DMS53 treated with DMSO at 0.1 percent for 48 hours (cell line): ENCODE measurements around the gene SETD5.

ENCODE experiments used
- DNase-seq: peaks from one replicate; lab custom pipeline; 2025; ENCODE audit not compliant: unreplicated experiment; lab: John Stamatoyannopoulos, UW

The SETD5 gene

DNA sequence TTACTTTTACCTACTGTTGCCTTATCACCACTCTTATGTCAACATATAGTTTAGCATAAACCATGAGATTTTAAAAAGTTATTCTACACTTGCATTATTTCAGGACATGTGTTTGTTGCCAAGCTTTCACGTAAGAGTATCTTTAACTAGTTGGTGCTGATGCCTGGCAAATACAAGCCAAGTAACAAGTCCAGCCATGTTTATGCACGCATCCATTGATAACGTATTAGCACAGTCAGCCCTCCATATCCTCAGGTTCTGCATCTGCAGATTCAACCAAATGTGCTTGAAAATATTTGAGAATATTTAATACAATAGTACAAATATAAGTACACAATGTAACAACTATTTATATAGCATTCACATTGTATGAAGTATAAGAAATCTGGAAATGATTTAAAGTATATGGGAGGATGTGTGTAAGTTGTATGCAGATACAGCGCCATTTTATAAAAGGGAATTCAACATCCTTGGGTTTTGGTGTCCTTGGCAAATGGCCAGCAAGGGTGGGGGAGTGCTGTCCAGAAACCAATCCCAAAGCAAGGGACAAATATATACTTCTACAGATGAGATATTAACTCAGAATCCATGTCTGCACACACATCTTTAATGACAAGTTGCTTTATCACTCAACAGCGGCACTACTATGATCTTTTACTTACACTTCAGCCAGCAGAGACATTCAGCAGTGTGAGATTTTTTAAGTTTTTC lies 8.7 kb upstream of the SETD5 start:
- no peak for DNase-seq

DNA sequence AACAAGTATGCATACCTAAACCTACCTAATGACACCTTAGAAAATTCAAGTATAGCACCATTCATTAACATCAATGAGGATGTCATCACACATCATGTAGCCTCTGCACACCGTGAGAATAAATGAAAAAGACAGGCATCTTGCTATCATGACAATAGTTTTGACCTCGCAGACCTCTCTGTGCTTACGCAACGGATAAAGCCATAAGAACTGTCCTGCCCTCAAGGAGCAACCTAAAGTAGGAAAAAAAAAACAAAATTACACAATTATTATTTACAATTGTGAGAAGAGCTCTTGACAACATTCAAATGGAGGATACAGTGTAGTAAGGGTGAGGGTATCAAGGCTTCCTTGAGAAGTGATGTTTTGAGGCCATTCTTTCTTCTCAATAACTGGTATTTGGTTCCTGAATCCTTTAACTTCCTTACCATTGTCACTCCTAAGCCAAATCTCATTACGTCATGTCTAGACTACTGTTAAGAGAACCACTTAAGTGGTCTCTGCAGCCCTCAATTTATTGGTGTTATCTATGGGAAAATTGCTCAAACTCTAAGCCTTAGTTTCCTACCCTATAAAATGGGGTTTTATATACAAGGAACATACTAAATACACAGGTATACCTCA lies 7.0 kb upstream of the SETD5 start:
- no peak for DNase-seq

DNA sequence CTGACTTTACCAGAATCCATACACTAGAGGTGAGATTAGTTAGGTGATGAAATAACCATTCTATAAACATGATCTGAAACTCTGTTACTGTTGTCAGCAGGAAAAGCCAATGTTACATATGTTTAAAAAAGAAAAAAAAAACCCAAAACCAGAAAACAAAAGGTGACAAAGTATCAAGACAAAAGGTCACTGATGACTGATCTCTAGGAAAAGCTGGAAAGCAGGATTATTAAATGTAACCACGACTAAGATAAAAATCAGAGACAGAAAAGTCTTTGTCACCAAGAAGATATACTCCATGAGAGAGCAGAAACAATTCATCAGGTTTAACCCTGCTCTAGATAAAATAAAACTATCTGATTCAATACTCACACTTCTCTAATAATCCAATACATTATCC lies 5.4 kb upstream of the SETD5 start:
- no peak for DNase-seq

DNA sequence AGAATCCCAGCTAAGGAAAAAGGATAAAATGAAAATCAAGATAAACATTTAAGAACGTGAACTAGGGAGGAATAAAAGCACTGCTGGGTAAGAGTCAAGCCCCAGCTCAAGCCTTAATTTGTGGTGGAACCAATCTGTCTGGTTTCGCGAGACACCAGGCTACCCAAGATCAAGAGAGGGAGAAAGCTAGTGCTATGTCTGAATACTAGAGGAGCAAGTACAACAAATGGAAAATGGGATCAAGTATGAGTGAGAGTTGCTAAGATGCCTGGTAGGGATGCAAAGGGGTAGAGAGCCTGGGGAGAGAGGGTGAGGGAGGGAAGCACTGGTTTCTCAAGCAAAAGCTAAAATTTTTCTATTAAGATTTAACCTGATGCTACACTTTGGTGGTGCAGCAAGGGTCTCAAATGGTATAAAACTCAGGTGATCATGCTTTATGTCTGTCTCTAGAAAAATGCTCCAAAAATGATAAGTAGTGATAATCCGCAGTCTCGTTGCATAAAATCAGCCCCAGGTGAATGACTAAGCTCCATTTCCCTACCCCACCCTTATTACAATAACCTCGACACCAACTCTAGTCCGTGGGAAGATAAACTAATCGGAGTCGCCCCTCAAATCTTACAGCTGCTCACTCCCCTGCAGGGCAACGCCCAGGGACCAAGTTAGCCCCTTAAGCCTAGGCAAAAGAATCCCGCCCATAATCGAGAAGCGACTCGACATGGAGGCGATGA lies 1.7 kb upstream of the SETD5 start:
- no peak for DNase-seq

DNA sequence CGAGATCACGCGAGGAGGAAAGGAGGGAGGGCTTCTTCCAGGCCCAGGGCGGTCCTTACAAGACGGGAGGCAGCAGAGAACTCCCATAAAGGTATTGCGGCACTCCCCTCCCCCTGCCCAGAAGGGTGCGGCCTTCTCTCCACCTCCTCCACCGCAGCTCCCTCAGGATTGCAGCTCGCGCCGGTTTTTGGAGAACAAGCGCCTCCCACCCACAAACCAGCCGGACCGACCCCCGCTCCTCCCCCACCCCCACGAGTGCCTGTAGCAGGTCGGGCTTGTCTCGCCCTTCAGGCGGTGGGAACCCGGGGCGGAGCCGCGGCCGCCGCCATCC lies 1.1 kb upstream of the SETD5 start:
- DNase-seq, result no peak

DNA sequence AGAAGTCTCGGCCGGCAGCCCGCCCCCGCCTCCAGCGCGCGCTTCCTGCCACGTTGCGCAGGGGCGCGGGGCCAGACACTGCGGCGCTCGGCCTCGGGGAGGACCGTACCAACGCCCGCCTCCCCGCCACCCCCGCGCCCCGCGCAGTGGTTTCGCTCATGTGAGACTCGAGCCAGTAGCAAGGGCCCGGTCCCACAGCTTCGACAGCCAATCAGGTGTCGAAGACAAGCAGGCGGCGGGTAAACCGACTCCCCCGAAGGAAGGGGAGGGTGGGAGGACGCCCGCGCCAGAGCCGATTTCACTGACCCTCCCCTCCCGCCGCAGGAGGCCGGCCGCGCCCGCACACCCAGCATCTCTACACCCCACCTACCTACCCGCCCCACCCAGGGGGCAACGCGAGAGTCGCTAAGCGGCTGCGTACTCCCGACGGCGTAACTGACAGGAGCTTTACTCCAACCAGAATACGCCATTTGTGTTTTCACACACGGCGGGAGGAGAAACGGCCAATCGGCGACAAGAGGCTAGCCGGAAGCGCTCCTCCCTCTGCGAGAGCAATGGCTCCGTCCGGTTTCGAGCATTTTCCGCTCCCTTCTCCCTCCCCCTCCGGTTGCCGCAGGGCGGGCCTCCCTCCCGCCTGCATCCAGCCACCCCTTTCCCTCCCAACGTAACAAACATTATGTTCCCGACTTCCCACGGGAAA lies 633 bp upstream of the SETD5 start:
- DNase-seq, result peak; percentile 71

DNA sequence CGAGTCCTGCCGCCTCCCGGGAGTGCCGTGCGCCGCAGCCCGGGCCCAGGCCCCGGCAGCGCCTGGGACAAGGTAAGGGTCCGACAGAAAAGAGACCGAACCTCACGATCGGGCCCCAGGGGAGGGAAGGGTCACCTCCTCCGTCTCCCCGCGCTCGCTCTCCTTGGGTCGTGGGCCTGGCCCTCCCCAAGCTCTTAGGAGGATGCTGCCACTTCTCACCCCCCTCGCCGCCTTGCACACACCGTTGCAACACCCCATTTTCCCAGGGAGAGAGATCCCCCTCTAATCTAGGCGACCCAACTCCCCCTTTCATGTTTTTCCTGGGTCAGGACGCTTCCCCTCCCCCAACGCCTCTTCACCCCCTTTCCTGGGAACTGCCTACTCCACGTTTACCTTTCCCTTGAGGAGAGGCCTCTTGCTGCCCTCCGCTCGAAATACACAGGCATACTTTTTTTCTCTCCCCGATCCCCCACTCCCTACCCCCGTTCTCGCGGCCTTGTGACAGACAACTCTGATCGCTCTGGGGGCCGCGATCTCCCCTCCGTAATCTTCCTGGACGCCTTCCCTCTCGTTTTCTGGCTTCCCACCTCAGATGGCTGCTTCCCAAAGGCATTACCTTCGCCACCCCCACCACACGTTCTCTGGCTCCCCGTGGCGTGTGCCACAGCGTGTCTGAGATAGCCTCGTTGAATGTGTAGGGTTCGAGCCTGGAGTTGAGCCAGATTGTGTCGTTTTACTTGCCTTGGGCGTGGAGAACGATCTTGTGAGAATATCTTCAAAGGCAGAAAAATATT lies 688 bp downstream of the SETD5 start:
- no peak for DNase-seq

- no peak for DNase-seq
These were observed 1.4 kb downstream of the SETD5 start for GRCh38 chr3:9398700-9399336.

GRCh38 chr3:9399337-9399703 lies 1.9 kb downstream of the SETD5 start:
- no peak for DNase-seq

DNA sequence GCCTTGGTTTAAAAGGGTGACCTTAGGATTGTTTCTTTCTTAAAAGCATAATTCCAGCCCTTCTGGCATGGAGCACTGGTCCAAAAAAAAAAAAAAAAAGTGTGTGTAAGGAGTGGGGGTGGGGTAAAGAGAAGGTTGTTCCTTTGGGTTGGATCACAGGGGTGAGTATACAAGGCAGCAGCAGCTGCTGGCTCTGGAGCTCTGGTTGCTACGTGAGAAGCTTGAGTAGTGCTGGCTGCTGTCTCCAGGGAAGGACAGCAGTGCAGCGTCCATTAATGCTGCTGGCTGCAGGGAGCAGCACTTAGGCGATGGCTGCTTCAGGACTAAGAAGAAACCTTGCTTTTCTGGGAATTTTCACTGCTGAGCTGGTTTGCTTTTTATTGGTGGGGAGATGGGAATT lies 2.3 kb downstream of the SETD5 start:
- peak; percentile 17 for DNase-seq

DNA sequence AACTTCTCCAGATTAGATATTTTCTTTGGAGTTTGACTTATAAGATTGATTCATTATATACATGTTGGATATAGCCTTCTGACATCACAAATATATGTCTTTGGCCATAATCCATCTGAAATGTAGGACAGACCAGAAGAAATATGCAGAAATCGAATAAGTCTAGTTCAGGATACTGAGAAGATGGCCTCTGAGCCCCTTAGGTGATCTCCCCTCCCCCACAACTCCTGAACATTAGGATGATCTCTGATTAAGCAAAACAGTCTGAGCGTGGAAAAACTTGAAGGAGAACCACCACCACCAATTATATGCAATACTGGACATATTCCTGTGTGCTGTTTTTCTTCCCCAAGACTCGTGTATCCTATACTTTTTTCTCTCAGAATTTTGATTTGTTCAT lies 3.2 kb downstream of the SETD5 start:
- no peak for DNase-seq

DNA sequence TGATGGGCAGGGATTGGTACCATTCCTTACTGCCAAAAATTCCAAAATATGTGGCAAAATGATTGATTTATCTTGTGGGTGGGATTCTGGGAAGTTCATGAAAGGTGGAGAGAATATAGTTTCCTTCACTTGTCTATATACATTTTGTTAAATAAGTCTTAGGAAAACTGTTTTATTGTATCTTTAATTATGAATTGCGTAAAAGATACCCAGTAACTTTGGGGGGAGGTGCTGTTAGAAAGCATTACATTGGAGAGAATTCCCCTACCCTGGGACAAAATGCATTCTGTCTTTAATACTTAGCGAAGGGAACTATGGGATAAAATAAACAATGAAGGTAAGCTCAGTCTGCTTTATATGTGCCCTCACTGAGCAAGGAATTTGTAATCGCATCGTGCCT lies 4.6 kb downstream of the SETD5 start:
- DNase-seq, result no peak

DNA sequence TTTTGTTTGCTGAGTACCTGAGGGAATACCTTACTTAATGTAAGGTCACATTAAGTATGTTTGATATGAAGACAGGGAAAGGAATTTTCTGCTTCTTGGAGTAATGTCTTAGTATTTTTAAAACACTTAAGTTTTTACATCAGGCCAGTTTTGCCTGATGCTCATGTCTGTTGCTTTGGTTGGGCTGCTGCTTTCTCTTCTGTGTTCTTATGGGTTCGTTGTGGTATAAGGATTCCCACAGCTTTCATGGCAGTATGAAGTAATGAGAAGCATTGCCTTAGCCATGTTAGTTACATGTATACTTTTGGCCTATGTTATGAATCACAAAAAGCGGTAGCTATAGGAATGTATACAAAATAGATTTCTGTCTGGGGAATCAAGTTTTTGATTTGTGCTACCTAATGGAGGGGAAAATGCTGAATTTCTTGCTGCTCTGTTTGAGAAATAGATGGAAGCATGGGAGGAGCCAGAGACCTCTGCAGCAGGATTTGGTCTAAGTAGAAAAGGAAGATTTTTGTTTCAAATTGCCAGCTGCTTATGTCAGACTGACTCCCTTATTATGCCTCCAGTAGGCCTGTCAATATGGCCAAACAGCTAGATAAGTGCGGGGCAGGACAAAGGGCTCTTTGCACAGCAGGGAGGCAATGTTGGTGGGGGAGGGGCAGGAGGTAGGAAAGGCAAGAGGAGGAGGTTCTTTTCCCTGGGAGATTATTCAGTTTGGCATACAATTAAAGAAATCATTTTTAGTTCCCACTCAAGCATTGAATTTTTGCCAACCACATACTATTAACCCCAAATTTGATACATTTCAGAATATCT lies 5.2 kb downstream of the SETD5 start:
- DNase-seq, result no peak

DNA sequence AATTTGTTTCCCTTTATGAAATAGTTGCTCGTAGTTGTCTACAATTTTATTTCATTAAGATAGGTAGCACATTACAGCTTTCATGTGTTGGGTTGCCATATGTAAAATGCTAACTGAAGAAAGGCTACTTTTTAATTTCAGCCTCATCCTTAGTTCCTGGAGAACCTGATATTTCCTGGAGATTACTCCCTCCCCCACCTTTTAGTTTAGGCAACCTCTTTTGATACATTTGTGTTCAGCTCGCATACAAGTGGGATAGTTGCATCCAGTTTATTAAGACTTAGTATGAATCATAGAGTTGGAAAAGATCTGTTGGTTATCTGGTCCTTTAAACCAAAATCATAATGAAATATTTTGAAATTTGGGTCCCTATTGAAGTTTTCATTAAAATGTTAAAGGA lies 6.0 kb downstream of the SETD5 start:
- no peak for DNase-seq

DNA sequence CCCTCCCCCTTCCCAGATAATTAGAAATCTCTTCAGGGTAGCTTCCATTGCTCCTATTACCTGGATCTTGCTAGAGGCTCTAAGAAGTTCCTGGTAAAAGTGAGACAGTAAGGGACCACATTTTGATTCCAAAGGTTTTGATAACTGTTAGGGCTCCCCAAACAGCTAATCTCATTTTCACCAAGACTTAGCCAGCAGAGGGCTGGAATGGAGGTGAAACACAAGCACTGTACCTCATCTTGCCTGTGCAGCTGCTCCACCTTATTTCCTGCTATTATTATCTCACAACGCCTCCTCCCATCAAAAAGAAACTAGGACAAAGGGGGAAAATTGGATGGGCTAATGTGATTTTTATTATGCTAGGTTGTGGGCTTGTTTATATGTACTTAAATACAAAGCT lies 7.3 kb downstream of the SETD5 start:
- no peak for DNase-seq

- DNase-seq, result no peak
These were observed 8.3 kb downstream of the SETD5 start for GRCh38 chr3:9405756-9406155.

GRCh38 chr3:9406856-9407626 lies 9.6 kb downstream of the SETD5 start:
- no peak for DNase-seq

DNA sequence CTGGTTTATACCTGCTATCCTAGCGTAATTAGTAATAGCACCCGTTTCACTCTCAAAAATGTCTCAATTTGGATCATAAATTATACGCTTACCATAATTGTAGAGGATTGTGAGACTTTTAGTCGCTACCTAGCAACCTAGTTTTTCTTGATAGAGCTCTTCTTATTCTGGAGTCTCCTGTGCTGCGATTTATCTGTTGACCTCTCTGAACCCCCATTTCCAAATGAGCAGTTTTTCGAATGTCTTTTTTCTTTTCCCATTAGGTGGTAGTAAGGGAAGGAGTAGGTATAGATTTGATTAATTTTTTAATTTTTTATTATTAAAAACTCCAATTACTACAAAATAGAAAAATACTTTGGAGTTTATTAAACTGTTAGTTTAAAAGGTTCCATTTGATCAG lies 10.6 kb downstream of the SETD5 start:
- no peak for DNase-seq

- no peak for DNase-seq
These were observed 11.1 kb downstream of the SETD5 start for GRCh38 chr3:9408546-9408945.
